Caco-2 (cell line): ENCODE measurements around the gene ARNT2. TPM values are rescaled to one million over a fixed set of nuclear protein-coding genes. Genes with fewer than 3 reads are reported as not detected.

ENCODE experiments used
- BruUV-seq: library from RNA; stranded (reverse); fragments of 400-500 nt; replicated peaks from 2 replicates; lab custom pipeline; 2021; lab: Mats Ljungman, UMichigan
- CTCF ChIA-PET: fragments of 300-600 bp; sonication (Branson Sonifier 250); formaldehyde crosslinking; loops from one replicate; lab custom pipeline; 2022; ENCODE audit warnings: antibody characterized with exemption; lab: Charles Lee
- POLR2A ChIA-PET: fragments of 300-600 bp; sonication (Branson Sonifier 250); formaldehyde crosslinking; loops from one replicate; lab custom pipeline; 2022; ENCODE audit warnings: antibody characterized with exemption; lab: Charles Lee
- DNase-seq, 2 experiments: peaks; one replicate each; pipeline versions ENCODE4 v3.0.0 to v3.0.0-alpha.2; 2020 to 2022
- H3K27me3 ChIP-seq: replicated peaks from 2 replicates; pipeline ENCODE4 v1.6.0; 2011; ENCODE audit warnings: low read length; ENCODE audit not compliant: control insufficient read depth, insufficient read depth
- H3K36me3 ChIP-seq: 2 replicates; pipeline ENCODE4 v1.5.1; 2011; ENCODE audit warnings: low read length; ENCODE audit not compliant: control insufficient read depth, insufficient read depth
- H3K4me1 ChIP-seq: fragments of 250-450 bp; sonication (Bioruptor Pico); 2 replicates; pipeline ENCODE4 v1.5.1; 2020; ENCODE audit warnings: mild to moderate bottlenecking
- H3K4me3 ChIP-seq: 2 replicates; pipeline ENCODE4 v1.5.1; 2011; ENCODE audit warnings: low read depth, mild to moderate bottlenecking, control low read depth, low read length
- H3K9me3 ChIP-seq: fragments of 250-450 bp; sonication (Bioruptor Pico); 2 replicates; pipeline ENCODE4 v1.5.1; 2020; ENCODE audit warnings: mild to moderate bottlenecking, moderate library complexity
- H3K27ac Mint-ChIP-seq: one replicate; pipeline ENCODE4 v1.8.0; 2022; ENCODE audit warnings: mixed read lengths; ENCODE audit not compliant: unreplicated experiment
- H3K27me3 Mint-ChIP-seq: one replicate; pipeline ENCODE4 v1.8.0; 2022; ENCODE audit warnings: mixed read lengths; ENCODE audit not compliant: insufficient read depth, unreplicated experiment
- H3K36me3 Mint-ChIP-seq: one replicate; pipeline ENCODE4 v1.8.0; 2022; ENCODE audit warnings: mild to moderate bottlenecking, mixed read lengths; ENCODE audit not compliant: insufficient read depth, unreplicated experiment
- H3K4me1 Mint-ChIP-seq: one replicate; pipeline ENCODE4 v1.8.0; 2022; ENCODE audit warnings: low read depth, mixed read lengths; ENCODE audit not compliant: unreplicated experiment
- H3K4me3 Mint-ChIP-seq: one replicate; pipeline ENCODE4 v1.8.0; 2022; ENCODE audit warnings: mild to moderate bottlenecking, moderate library complexity, mixed read lengths; ENCODE audit not compliant: unreplicated experiment
- H3K9me3 Mint-ChIP-seq: one replicate; pipeline ENCODE4 v1.8.0; 2022; ENCODE audit warnings: mixed read lengths; ENCODE audit not compliant: unreplicated experiment
- intact Hi-C: fragments of 100-400 bp; cut with micrococcal nuclease; formaldehyde crosslinking; loops from one replicate; pipeline ENCODE4 v1.10.0; 2022; ENCODE audit not compliant: unreplicated experiment
- total RNA-seq: library from RNA; stranded (reverse); gene quantifications from 2 replicates; pipeline ENCODE4 v1.2.3, GENCODE V29; 2022
- TF ChIP-seq, protein P1 (sequence below), 2 experiments: fragments of 200-600 bp in 1 of 2; IDR thresholded peaks; 1 replicate in 1 of 2; 2 replicates in 1 of 2; pipeline versions ENCODE4 v1.5.1 to v1.8.0; 2011 to 2022; ENCODE audit warnings: antibody characterized with exemption in 1 of 2, control low read depth in 1 of 2, inconsistent platforms in 1 of 2, low read depth in 1 of 2, low read length in 1 of 2, mild to moderate bottlenecking in 1 of 2, moderate library complexity in 1 of 2; ENCODE audit not compliant: insufficient read depth in 1 of 2, severe bottlenecking in 1 of 2, unreplicated experiment in 1 of 2

The ARNT2 gene
- total RNA-seq, 1 experiment from 2014 or later: 0.23 TPM

DNA sequence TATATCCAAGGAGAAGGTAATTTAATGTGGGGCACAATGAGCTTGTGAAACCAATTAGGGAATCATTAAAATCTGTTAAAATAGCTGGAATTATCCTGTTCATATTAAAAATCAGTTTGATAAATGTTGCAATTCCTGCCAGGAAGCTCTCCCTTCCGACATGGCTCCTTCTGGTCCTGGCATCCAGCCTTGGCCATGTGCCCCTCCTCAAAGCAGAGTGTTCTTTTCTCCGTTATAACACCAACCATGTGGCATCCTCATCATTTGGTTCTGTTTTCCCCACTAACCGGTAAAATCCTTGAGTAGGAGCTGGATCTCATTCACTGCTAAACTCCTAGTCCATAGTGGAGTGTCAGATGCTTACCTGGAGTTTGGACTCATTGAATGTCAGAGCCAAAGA, 127.2 kb downstream of the ARNT2 start:
- no peaks in the 10 kb centered on the region for H3K4me1 Mint-ChIP-seq
- no peak overlapping the region for H3K27ac Mint-ChIP-seq
- H3K27me3 ChIP-seq: no peaks in the 10 kb centered on the region
- no peaks in the 10 kb centered on the region for H3K36me3 Mint-ChIP-seq
- TF ChIP-seq, protein P1, sequence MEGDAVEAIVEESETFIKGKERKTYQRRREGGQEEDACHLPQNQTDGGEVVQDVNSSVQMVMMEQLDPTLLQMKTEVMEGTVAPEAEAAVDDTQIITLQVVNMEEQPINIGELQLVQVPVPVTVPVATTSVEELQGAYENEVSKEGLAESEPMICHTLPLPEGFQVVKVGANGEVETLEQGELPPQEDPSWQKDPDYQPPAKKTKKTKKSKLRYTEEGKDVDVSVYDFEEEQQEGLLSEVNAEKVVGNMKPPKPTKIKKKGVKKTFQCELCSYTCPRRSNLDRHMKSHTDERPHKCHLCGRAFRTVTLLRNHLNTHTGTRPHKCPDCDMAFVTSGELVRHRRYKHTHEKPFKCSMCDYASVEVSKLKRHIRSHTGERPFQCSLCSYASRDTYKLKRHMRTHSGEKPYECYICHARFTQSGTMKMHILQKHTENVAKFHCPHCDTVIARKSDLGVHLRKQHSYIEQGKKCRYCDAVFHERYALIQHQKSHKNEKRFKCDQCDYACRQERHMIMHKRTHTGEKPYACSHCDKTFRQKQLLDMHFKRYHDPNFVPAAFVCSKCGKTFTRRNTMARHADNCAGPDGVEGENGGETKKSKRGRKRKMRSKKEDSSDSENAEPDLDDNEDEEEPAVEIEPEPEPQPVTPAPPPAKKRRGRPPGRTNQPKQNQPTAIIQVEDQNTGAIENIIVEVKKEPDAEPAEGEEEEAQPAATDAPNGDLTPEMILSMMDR (IDR thresholded peaks at IDR 0.05; ENCODE audit: insufficient read depth in 1 of 2, low read depth in 1 of 2, low read length in 1 of 2, severe bottlenecking in 1 of 2, unreplicated experiment in 1 of 2): no peak
- no peaks in the 10 kb centered on the region for H3K9me3 ChIP-seq
- POLR2A ChIA-PET: no interaction called here
- H3K36me3 ChIP-seq: no peaks in the 10 kb centered on the region
- peaks cover 11% of the 10 kb centered on the region for H3K9me3 Mint-ChIP-seq
- BruUV-seq: no TSS peak
- CTCF ChIA-PET: no interaction called here
- H3K4me3 ChIP-seq: no peak overlapping the region
- H3K27me3 Mint-ChIP-seq: peaks cover 24% of the 10 kb centered on the region
- DNase-seq: no peak
- no peaks in the 10 kb centered on the region for H3K4me1 ChIP-seq
- no peak overlapping the region for H3K4me3 Mint-ChIP-seq
- intact Hi-C loops: no loop called here

DNA sequence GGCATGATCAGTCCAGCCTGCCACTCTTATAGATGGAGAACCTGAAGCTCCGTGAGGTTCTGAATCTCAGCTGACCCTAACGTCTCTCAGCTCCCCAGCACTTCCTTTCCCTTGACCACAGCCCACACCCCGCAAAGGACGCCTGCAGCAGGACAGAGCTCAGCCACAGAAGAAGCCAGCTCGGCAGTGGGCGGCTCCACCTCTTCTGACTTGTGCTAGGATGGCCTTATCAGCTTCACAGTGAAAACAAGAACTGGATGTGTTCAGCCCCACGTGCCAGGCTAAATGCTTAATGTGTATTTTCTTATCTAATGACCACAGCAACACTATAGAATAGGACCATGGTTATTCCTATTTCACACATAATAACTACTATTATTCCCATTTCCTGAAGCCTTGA, 127.6 kb downstream of the ARNT2 start:
- no peaks in the 10 kb centered on the region for H3K9me3 ChIP-seq
- TF ChIP-seq, protein P1 (IDR thresholded peaks at IDR 0.05; ENCODE audit: insufficient read depth in 1 of 2, low read depth in 1 of 2, low read length in 1 of 2, severe bottlenecking in 1 of 2, unreplicated experiment in 1 of 2): no peak
- peaks cover 11% of the 10 kb centered on the region for H3K9me3 Mint-ChIP-seq
- CTCF ChIA-PET: no interaction called here
- POLR2A ChIA-PET: no interaction called here
- no peak overlapping the region for H3K4me3 Mint-ChIP-seq
- no TSS peak for BruUV-seq
- peaks cover 24% of the 10 kb centered on the region for H3K27me3 Mint-ChIP-seq
- H3K36me3 Mint-ChIP-seq: no peaks in the 10 kb centered on the region
- intact Hi-C loops: no loop called here
- DNase-seq: no peak
- H3K4me3 ChIP-seq: no peak overlapping the region
- no peaks in the 10 kb centered on the region for H3K4me1 ChIP-seq
- H3K4me1 Mint-ChIP-seq: no peaks in the 10 kb centered on the region
- no peaks in the 10 kb centered on the region for H3K27me3 ChIP-seq
- no peaks in the 10 kb centered on the region for H3K36me3 ChIP-seq
- H3K27ac Mint-ChIP-seq: no peak overlapping the region

DNA sequence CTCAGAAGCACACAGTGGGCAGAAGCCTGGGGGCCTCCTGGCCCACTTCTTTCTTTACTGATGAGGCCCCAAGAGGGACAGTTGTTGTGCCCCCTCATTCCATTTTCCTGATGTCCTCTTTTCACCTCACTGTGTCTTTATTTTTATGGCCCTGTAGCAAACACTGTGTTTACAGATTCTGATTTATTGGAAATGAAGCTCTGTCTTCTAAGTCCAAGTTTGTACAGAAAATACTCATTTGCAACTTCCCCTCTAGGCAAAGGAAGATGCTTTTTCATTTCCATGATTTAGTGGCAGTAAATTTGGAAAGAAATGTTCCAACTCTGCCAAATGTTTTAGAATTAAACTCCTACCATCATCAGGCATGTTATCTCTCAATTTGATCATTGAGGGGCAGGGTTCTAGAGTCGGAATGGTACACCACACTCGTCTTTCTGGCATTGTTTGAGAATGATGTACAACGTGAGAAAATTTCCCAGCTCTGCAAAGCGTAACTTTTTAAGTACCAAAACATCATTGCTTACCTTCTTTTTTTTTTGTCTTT, 129.7 kb downstream of the ARNT2 start:
- no peaks in the 10 kb centered on the region for H3K4me1 Mint-ChIP-seq
- Histone ChIP-seq H3K4me3 (no peak overlapping the region), H3K4me1 (no peaks in the 10 kb centered on the region), H3K36me3 (no peaks in the 10 kb centered on the region), H3K9me3 (no peaks in the 10 kb centered on the region), H3K27me3 (no peaks in the 10 kb centered on the region)
- H3K27me3 Mint-ChIP-seq: peaks cover 27% of the 10 kb centered on the region
- H3K36me3 Mint-ChIP-seq: no peaks in the 10 kb centered on the region
- BruUV-seq: no TSS peak
- intact Hi-C loops: no loop called here
- H3K4me3 Mint-ChIP-seq: no peak overlapping the region
- ChIA-PET POLR2A (no interaction called here), CTCF (no interaction called here)
- DNase-seq: no peak
- H3K9me3 Mint-ChIP-seq: peaks cover 11% of the 10 kb centered on the region
- no peak overlapping the region for H3K27ac Mint-ChIP-seq
- TF ChIP-seq, protein P1 (IDR thresholded peaks at IDR 0.05; ENCODE audit: insufficient read depth in 1 of 2, low read depth in 1 of 2, low read length in 1 of 2, severe bottlenecking in 1 of 2, unreplicated experiment in 1 of 2): no peak
